GM12873 (cell line): Measurements from ENCODE around the gene PTCD1.

Experiments used
- TF ChIP-seq, protein P1 (sequence below): IDR thresholded peaks from 2 replicates; pipeline ENCODE4 v1.5.1; 2012; ENCODE audit warnings: low read depth, mild to moderate bottlenecking, moderate library complexity, low read length, control low read depth; ENCODE audit not compliant: insufficient read depth; ENCODE audit errors: missing control alignments

Gene PTCD1

GRCh38 chr7:99438573-99439480 lies at the start of gene PTCD1, which contains the start of gene CPSF4:
TSS of gene PTCD1 (minus strand) at chr7:99438798. CDS start at chr7:99435242, 3,556 bp downstream.
TSS of gene CPSF4 (plus strand) at chr7:99438943. CDS start at chr7:99439083, 140 bp downstream.
- TF ChIP-seq, protein P1, sequence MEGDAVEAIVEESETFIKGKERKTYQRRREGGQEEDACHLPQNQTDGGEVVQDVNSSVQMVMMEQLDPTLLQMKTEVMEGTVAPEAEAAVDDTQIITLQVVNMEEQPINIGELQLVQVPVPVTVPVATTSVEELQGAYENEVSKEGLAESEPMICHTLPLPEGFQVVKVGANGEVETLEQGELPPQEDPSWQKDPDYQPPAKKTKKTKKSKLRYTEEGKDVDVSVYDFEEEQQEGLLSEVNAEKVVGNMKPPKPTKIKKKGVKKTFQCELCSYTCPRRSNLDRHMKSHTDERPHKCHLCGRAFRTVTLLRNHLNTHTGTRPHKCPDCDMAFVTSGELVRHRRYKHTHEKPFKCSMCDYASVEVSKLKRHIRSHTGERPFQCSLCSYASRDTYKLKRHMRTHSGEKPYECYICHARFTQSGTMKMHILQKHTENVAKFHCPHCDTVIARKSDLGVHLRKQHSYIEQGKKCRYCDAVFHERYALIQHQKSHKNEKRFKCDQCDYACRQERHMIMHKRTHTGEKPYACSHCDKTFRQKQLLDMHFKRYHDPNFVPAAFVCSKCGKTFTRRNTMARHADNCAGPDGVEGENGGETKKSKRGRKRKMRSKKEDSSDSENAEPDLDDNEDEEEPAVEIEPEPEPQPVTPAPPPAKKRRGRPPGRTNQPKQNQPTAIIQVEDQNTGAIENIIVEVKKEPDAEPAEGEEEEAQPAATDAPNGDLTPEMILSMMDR, result no peak

DNA sequence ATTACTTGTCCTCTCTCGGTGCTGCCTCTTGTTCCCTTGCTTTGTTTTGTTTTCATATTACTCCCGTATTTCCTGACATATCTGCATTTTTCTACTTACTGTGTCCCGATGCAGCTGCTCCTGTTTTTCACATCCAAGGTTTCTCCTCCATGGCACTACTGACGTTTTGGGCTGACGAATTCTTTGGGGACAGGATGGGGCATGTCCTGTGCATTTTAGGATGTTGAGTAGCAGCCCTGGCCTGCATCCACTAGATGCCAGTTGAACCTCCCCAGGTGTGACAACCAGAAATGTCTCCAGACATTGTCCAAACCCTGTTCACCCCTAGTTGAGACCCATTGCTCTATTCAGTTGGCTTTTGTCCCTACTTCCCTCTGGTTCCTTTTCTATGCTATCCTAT lies 46.5 kb upstream of the PTCD1 start:
- TF ChIP-seq, protein P1, result no peak

DNA sequence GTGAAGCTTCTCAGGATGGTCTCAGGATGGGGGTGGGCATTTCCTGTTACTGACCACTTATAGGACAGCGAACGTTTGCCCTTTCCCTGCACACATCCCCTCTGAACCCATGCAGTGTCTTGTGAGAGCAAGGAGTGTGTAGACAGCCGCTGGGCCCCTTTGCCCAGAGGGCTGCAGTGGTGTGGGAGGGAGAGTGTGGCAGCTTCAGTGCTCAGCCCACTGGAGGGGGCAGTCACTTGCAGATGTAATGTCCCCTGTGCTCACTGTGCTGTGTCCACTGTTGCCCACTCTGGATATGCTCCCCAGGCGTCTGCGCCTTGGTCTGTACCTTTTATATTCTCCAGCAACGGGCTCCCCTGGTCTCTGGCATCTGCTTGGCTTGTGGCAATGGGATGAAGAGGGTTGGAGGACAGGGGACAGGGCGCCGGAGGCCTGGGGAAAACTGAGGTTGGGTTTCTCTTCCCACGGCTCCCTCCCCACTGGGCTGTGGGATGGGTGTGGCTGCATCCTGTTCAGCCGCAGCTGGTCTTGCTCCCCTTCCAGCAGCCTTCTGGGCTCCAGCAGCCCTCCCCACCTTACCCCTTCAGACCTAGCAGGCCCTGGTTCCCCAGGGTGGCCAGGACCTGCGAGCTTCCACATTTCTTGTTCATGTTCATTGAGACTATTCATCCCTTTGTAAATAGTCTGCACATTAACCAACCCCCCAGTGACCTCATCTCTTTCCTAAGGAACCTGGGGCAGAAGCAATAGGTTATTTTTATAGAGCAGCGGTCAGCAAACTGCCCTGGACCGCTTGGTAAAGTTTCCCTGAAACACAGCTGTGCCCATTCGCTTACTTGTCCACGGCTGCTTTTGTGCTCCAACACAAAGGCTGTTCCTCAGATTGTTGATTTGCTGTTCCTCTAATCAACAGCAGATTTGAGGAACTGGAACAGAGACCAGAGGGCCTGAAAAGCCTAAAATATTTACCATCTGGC lies 40.2 kb upstream of the PTCD1 start:
- TF ChIP-seq, protein P1, result no peak

- TF ChIP-seq, protein P1, result no peak
Observed at GRCh38 chr7:99476107-99476506, 37.5 kb upstream of the PTCD1 start.

- TF ChIP-seq, protein P1, result no peak
Observed at GRCh38 chr7:99473315-99473596, 34.7 kb upstream of the PTCD1 start.

DNA sequence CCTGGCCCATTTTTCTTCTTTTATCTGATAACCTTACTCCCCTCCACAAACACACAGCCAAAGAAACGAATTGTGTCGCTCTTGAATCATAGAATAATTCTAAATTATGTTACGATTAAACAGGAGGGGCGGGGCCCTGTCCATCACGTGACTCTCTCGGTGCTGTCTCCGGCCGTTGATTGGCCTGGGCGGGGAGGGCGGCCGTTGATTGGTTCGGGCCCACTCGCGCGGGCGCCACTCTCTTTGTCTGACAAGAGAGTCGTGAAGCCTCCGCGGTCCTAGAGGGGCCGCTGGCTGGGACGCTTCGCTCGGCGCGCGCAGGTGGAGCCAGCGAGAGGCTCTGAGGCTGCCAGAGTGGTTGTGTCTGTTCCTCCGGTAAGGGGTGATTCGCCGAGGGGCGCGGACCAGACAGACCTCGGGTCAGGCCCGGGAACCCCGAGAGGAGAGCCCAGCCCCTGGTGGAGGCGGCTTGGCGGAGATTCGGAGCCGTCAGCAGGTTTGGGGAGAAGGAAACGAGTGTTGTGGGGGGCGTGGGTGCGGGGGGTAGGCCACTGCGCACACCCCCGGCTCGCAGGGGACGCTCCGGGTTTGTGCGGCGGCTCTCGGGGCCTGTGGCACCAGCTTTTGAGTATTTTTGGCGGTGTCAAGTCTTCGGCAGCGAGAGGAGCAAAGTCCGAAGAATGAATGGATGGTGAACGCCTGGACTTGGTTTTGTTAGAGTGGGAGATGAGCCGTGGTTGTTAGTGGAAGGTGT lies 34.1 kb upstream of the PTCD1 start, which contains the start of gene ZNF789:
Gene ZNF789 (plus strand): TSS at position 330 of the 754 bp plus-strand sequence. CDS start 3,567 bp downstream, outside the sequence.
- TF ChIP-seq, protein P1, result no peak
